ENCODE results near the gene AUTS2. TPM values are rescaled to one million over a fixed set of nuclear protein-coding genes. Genes with fewer than 3 reads are reported as not detected.

The AUTS2 gene
- total RNA-seq, 1 donor from 2014 or later = 71.3 TPM

GRCh38 chr7:70736715-70737460 lies 1138.6 kb downstream of the AUTS2 start:
- no peak for DNase-seq (ENCODE audit: low spot score in 2 of 2)
- FAIRE-seq = no peak

GRCh38 chr7:70738151-70738885 lies 1140.0 kb downstream of the AUTS2 start:
- FAIRE-seq (no peak), DNase-seq (ENCODE audit: low spot score in 2 of 2) (no peak)

- FAIRE-seq = no peak
- DNase-seq (ENCODE audit: low spot score in 2 of 2) = no peak
Observed at GRCh38 chr7:70739646-70740210, 1141.5 kb downstream of the AUTS2 start.

GRCh38 chr7:70741666-70742065 lies 1143.4 kb downstream of the AUTS2 start:
- FAIRE-seq (no peak), DNase-seq (ENCODE audit: low spot score in 2 of 2) (no peak)

GRCh38 chr7:70743531-70744325 lies 1145.5 kb downstream of the AUTS2 start:
- no peak for DNase-seq (ENCODE audit: low spot score in 2 of 2)
- FAIRE-seq = no peak

- DNase-seq (ENCODE audit: low spot score in 2 of 2) (no peak), FAIRE-seq (no peak)
Observed at GRCh38 chr7:70744492-70744891, 1146.2 kb downstream of the AUTS2 start.

GRCh38 chr7:70749831-70750230 lies 1151.6 kb downstream of the AUTS2 start:
- FAIRE-seq (no peak), DNase-seq (ENCODE audit: low spot score in 2 of 2) (no peak)

GRCh38 chr7:70751895-70752294 lies 1153.6 kb downstream of the AUTS2 start:
- DNase-seq (ENCODE audit: low spot score in 2 of 2) (no peak), FAIRE-seq (no peak)

- FAIRE-seq = no peak
- DNase-seq (ENCODE audit: low spot score in 2 of 2) = no peak
Observed at GRCh38 chr7:70752794-70753241, 1154.5 kb downstream of the AUTS2 start.

- no peak for DNase-seq (ENCODE audit: low spot score in 2 of 2)
- FAIRE-seq = no peak
Observed at GRCh38 chr7:70756789-70757188, 1158.5 kb downstream of the AUTS2 start.

GRCh38 chr7:70758646-70759045 lies 1160.4 kb downstream of the AUTS2 start:
- DNase-seq (ENCODE audit: low spot score in 2 of 2) = no peak
- no peak for FAIRE-seq

GRCh38 chr7:70759674-70760073 lies 1161.4 kb downstream of the AUTS2 start:
- FAIRE-seq (no peak), DNase-seq (ENCODE audit: low spot score in 2 of 2) (no peak)

GRCh38 chr7:70761711-70762328 lies 1163.5 kb downstream of the AUTS2 start:
- no peak for FAIRE-seq
- DNase-seq (ENCODE audit: low spot score in 2 of 2) = no peak

- FAIRE-seq = no peak
- DNase-seq (ENCODE audit: low spot score in 2 of 2) = no peak
Observed at GRCh38 chr7:70762696-70763095, 1164.4 kb downstream of the AUTS2 start.

- no peak for FAIRE-seq
- no peak for DNase-seq (ENCODE audit: low spot score in 2 of 2)
Observed at GRCh38 chr7:70763961-70764691, 1165.9 kb downstream of the AUTS2 start.

- FAIRE-seq (no peak), DNase-seq (ENCODE audit: low spot score in 2 of 2) (no peak)
Observed at GRCh38 chr7:70764701-70765208, 1166.5 kb downstream of the AUTS2 start.

GRCh38 chr7:70765651-70766050 lies 1167.4 kb downstream of the AUTS2 start:
- FAIRE-seq (no peak), DNase-seq (ENCODE audit: low spot score in 2 of 2) (no peak)

GRCh38 chr7:70766109-70766508 lies 1167.8 kb downstream of the AUTS2 start:
- FAIRE-seq = no peak
- no peak for DNase-seq (ENCODE audit: low spot score in 2 of 2)

- FAIRE-seq (no peak), DNase-seq (ENCODE audit: low spot score in 2 of 2) (no peak)
Observed at GRCh38 chr7:70766694-70767093, 1168.4 kb downstream of the AUTS2 start.
